Ammon's horn (tissue), 1 donor: ENCODE measurements around the gene DAPK3.
A peak's percentile ranks its signal among the peaks of the same experiment; 100 is the strongest.
"Not testable (repeated sequence)": the region's sequence is repeated elsewhere in the genome, so short reads cannot be mapped to it uniquely, and the experiment has no call there.

Experiments
- DNase-seq: peaks from one replicate; pipeline ENCODE4 v3.0.0-alpha.2; 2016; ENCODE audit warnings: low spot score

The DAPK3 gene

GRCh38 chr19:3970808-3971598 is at the start of gene DAPK3:
DAPK3 (minus strand) TSS chr19:3971099; CDS start chr19:3969735, 1,364 bp downstream.
- DNase-seq, result peak; percentile 99

- DNase-seq, result no peak
Observed at GRCh38 chr19:4019578-4019977, 48.7 kb upstream of the DAPK3 start.

GRCh38 chr19:4018775-4019504 is 48.0 kb upstream of the DAPK3 start:
- no peak for DNase-seq

DNA sequence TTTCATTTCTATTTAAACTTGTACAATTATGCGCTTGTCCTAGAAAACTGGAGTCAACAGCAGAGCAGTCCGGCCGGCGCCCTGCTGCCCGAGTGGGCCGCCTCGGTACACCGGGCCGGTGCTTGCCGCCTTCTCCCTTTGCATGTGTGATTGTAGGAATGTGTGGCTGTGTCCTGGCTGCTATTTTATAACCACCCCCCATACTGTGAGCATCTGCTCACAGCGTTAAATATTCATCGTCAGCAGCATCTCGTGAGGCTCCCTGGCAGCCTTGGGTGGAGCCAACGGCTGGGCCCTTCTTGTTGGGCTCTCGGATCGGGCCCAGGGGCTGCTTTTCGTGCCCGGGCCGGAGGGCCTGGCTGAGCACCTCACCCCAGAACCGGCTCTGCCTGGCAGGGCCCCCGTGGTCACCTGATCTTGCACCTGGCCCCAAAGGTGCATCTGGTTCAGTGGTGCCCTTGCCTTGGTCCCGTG is 47.3 kb upstream of the DAPK3 start:
- DNase-seq, result peak; percentile 50

DNA sequence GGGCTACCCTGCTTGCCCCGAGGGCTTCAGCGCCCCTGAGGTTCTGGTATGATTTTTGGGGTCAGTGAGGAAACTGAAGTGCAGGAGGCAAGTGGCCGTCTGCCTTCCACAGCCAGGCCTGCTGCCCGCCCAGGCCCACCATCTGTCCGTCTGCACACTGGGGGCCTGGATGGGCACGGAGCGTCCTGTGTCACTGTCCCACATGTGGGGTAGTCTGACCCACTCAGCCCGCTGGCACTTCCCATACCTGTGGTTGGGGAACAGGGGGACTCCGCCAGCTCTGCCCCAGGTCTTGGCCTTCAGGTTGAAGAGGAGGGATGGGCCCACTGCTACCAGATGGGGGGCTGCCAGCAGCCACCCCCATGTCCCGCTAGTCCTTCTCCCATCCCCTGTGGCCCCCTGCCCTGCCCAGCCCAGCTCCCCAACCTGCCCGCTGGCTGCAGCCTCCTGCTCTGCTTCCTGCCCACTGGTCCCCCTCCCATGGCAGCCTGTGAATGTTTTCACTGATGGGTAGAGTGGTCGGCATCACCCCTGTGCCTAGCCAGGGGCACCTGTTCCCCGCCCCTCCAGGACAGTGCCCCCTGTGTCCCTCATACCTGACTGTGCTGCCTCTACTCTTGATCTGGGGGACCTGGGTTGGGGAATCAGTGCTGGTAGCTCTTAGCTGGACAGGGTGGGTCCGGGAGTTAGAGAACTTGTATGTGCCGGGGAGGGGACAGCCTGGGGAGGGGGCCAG is 46.2 kb upstream of the DAPK3 start:
- no peak for DNase-seq

GRCh38 chr19:4016486-4016885 is 45.6 kb upstream of the DAPK3 start:
- peak; percentile 94 for DNase-seq

DNA sequence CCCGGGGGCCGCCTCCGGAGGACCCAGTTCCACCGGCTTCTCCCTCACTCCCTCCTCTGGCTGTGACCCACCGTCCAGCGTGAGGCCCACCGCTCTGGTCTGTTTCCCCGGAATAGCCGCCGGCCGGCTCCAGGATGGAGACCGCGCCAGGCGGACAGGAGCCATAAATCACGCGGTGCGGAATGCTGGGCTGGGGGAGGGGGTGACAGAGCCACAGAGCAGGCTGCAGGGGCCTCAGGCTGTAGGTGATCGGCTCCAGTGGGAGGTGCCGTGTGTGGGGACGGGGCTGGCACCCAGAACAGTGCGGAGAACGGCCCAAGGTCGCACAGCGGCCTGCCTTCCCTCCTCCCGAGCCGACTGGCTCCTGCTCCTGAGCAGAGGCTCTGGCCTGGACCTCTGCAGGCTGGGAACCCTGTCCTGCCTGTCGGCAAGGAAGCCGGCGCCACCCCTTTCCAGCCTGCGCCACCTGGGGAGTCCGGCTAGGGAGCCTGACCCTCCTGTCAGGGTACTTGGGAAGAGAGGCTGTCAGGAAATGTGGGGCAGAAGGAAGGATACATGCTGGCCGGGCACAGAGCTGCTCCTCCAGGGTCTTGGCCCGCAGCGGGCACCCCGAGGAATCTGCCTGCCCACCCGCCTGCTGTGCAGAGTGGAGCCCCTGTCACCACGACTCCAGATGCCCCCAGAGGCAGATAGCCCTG is 45.0 kb upstream of the DAPK3 start:
- DNase-seq, result no peak

- DNase-seq, result no peak
Observed at GRCh38 chr19:4014541-4015491, 43.9 kb upstream of the DAPK3 start.

- peak; percentile 68 for DNase-seq
Observed at GRCh38 chr19:4013886-4014540, 43.1 kb upstream of the DAPK3 start.

- no peak for DNase-seq
Observed at GRCh38 chr19:4012975-4013634, 42.2 kb upstream of the DAPK3 start.

GRCh38 chr19:4012092-4012974 is 41.4 kb upstream of the DAPK3 start:
- DNase-seq, result no peak

DNA sequence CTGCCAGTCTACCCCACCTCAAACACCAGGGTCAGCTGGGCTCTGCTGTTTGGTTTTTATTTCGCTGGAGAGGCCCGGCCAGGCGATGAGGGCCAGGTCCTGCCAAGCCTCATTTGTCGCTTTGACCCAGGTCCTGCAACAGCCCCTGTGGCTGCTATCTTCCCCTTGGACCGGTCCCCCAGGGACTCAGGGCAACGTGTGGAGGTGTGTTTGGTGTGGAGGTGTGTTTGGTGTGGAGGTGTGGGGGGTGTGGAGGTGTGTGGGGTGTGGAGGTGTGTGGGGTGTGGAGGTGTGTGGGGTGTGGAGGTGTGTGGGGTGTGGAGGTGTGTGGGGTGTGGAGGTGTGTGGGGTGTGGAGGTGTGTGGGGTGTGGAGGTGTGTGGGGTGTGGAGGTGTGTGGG is 40.5 kb upstream of the DAPK3 start:
- not testable (repeated sequence) for DNase-seq

- no peak for DNase-seq
Observed at GRCh38 chr19:4010808-4011110, 39.9 kb upstream of the DAPK3 start.

GRCh38 chr19:4009990-4010807 is 39.3 kb upstream of the DAPK3 start:
- DNase-seq, result no peak

GRCh38 chr19:4007836-4008539 is 37.1 kb upstream of the DAPK3 start:
- no peak for DNase-seq

- peak; percentile 95 for DNase-seq
Observed at GRCh38 chr19:4007021-4007835, 36.3 kb upstream of the DAPK3 start, which contains the start of gene PIAS4. PIAS4 (plus strand) TSS chr19:4007736; CDS start chr19:4007761, 25 bp downstream.
